Posterior vena cava (tissue), 2 donors: Measurements from ENCODE around the gene FGFBP3. TPM values are rescaled to one million over a fixed set of nuclear protein-coding genes. Genes with fewer than 3 reads are reported as not detected.

Experiments
- DNase-seq: peaks from one replicate; pipeline ENCODE4 v3.0.0-alpha.2; 2020; ENCODE audit warnings: low spot score
- intact Hi-C, 2 donors: fragments of 100-400 bp; cut with DNase I; formaldehyde crosslinking; loops; one replicate each; pipeline versions ENCODE4 v1.14.1 to v1.14.2; 2022 to 2023
- total RNA-seq, 2 donors: library from RNA; stranded (reverse); fragmentation: NEBNext Ultra II Directional; extraction: Animal tissue kit (Norgen Biotek cat#: 25700); gene quantifications; one replicate each; pipeline ENCODE4 v1.2.1, GENCODE V29; 2021
- donor health status: DM: yes; HTN: yes; CAD: no.
- donor health status: DM: yes; HTN: yes; CAD: no.

FGFBP3 gene
- total RNA-seq, 2 donors from 2014 or later, result 1.00 to 1.5 TPM

DNA sequence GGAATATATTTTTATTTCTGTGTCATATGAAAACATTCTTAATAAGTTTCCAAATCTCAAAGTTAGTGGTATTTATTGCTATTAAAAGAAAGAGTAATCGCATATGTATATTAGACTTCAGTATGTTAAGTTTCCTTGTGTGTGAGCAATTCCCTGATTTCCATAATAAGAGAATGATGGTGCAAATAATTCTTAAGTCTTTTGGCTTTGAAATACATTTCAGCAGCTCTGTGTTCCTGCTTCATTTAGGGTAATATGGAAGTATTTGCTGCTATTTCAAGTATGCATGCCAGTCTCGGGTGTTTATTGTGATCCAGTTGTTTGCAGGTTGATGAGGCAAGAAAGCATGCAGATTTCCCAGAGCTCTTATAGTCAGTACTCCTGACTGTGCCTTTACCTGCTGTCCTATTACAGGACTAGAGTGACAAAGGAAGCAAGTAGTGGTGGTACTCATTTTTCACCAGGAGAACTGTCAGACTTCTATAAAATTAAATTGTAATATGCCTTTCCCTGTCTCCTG, 43.7 kb downstream of the FGFBP3 start:
- intact Hi-C loops, result no loop called here
- DNase-seq, result no peak

DNA sequence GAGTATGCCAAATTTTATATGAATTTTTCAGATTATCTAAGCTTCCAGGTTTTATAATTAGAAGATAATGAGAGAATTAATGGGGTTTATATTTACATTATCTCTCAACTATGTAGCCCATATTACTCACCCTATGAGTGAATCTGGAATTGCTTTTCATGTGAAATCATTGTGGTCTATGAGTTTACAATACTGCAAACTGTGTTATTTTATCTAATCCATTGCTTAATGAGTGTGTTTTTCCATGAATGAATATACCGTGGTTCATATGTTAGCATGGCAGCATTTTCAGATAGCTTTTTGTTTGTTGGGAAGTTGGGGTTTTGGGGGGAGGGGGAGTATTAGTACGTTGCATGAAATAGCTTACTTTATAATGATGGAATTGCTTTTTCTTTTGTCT, 44.5 kb downstream of the FGFBP3 start:
- intact Hi-C loops, result no loop called here
- DNase-seq, result no peak

DNA sequence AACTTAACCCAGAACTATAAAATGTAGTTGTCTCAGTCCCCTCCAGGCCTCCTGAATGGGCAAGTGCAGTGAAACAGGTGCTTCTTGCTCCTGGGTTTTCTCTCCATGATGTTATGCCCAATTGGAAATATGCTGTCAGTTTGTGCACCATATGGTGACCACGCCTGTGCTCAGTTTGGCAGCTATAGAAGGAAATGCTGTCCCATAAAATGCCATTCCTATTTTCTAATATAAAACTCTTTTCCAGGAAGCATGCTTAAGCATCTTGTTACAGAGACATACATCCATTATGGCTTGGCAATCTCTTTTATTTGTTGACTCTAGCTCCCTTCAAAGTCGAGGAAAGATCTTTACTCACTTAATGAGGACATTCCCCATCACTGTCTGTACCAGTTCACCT, 45.2 kb downstream of the FGFBP3 start:
- no peak for DNase-seq
- intact Hi-C loops, result no loop called here

DNA sequence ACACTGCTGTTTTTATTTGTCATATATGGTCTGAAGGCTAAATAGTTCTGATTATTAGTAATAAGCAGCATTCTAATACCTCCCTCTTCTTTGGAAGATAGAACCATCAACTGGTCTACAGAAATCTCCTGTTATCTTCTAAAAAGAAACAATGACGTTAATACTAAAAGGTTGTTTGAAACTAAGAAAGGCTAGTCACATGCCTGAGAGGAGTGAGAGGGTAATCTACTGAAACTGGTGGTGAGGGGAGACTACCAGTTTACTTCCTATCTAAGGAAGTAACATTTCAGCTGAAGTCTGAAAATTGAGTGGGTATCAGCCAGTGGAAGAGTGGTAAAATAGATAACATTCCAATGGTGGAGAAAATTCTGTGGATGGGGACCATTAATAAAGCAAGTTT, 48.4 kb downstream of the FGFBP3 start:
- intact Hi-C loops, result no loop called here
- no peak for DNase-seq

DNA sequence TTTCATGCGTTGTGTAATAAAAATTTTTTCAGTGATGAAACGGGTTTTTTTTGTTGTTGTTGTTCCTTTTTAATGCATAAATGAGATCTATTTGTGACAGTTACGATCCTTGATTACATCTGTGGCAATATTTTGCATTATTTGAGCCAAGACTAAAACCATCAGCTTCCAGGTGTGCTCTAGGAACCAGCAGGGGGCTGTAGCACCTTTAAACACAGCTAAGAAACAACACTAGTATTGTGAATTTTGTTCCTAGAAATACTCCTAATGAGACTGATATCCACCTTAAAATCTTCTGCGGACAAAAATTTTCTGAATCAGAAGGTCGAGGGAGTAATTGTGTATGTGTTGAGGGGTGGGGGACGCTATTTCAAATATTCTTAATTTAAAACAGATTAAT, 52.6 kb downstream of the FGFBP3 start:
- intact Hi-C loops, result no loop called here
- no peak for DNase-seq

Other genes starting within 250 kb of the FGFBP3 start
- gene TNKS2, start 111.1 kb downstream of the FGFBP3 start, total RNA-seq, result 10 to 100 TPM; 29.8 to 38.1 TPM
- gene BTAF1, start 14.3 kb upstream of the FGFBP3 start, total RNA-seq, result 10 to 100 TPM; 29.4 to 31.1 TPM